Neural crest cell (in vitro differentiated cells): Measurements from ENCODE around the gene TMEM8B. TPM values are rescaled to one million over a fixed set of nuclear protein-coding genes. Genes with fewer than 3 reads are reported as not detected.

Source experiments
- DNase-seq: peaks from one replicate; pipeline ENCODE4 v3.0.0; 2021; ENCODE audit warnings: low read depth, mixed read lengths, low spot score
- H3K27ac Mint-ChIP-seq: one replicate; pipeline ENCODE4 v1.8.0; 2021; ENCODE audit warnings: mild to moderate bottlenecking, mixed read lengths; ENCODE audit not compliant: unreplicated experiment
- H3K27me3 Mint-ChIP-seq: 2 replicates; pipeline ENCODE4 v1.8.0; 2021; ENCODE audit warnings: low read depth, mild to moderate bottlenecking, mixed read lengths
- H3K36me3 Mint-ChIP-seq: 2 replicates; pipeline ENCODE4 v1.8.0; 2021; ENCODE audit warnings: low read depth, mild to moderate bottlenecking, mixed read lengths
- H3K4me1 Mint-ChIP-seq: 2 replicates; pipeline ENCODE4 v1.8.0; 2021; ENCODE audit warnings: mixed read lengths
- H3K4me3 Mint-ChIP-seq: one replicate; pipeline ENCODE4 v1.8.0; 2021; ENCODE audit warnings: mild to moderate bottlenecking, mixed read lengths
- H3K9me3 Mint-ChIP-seq: 2 replicates; pipeline ENCODE4 v1.8.0; 2021; ENCODE audit warnings: mixed read lengths
- CTCF ChIP-seq: fragments of 200-600 bp; sonication (generic); conservative IDR thresholded peaks from 2 replicates; pipeline ENCODE4 v1.5.0; 2021; ENCODE audit warnings: antibody characterized with exemption, mild to moderate bottlenecking
- total RNA-seq: library from RNA; stranded (reverse); gene quantifications from 2 replicates; pipeline ENCODE4 v1.2.1, GENCODE V29; 2021

The TMEM8B gene
- total RNA-seq, 1 donor from 2014 or later, result 23.9 TPM

- peak; percentile 70 for DNase-seq
- Mint-ChIP-seq H3K27me3 (no peaks in the 10 kb centered on the region), H3K27ac (peak overlapping the region; percentile 53), H3K36me3 (no peaks in the 10 kb centered on the region), H3K9me3 (no peaks in the 10 kb centered on the region), H3K4me3 (peak overlapping the region; percentile 90), H3K4me1 (peaks cover 27% of the 10 kb centered on the region)
- TF ChIP-seq CTCF, result peak; percentile 91
These were observed 38.4 kb upstream of the TMEM8B start for GRCh38 chr9:35790385-35791296.

DNA sequence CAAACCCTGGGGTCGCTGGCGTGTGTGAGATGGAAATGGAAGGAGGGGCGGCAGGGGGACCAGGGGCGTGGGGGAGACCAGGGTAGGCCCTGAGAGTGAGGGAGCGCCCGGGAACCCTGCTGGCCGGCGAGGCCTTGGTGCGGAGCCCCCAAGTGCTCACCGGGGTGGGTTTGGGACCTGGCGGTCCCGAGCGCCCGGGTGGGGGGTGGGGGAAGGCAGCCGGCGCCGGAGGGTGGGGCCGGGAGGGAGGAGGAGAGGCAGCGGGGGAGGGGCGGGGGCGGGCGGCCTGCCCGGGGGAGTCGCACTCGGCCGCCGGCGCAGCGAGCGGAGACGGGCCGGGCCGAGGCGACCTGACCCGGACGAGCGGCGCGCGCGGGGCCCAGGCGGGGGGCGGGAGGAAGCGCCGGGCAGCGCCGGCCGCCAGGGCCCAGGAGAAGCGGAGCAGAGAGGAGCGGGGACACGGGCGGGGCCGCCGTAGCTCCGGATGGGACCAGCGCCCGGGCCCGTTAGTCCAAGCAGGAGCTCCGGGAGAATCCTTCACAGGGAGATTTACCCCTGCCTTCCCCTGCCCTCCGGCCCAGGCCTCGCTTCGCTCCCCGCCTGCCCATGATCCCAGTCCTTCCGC, 37.6 kb upstream of the TMEM8B start, which contains the start of gene NPR2:
Gene NPR2 (plus strand): TSS at position 295 of the 625 bp plus-strand sequence. CDS start 818 bp downstream, outside the sequence.
- H3K27ac Mint-ChIP-seq, result peak within 1 kb of the TSS; percentile 53
- H3K4me1 Mint-ChIP-seq, result peaks cover 27% of the 10 kb centered on the region
- H3K36me3 Mint-ChIP-seq, result no peaks in the 10 kb centered on the region
- TF ChIP-seq CTCF, result no peak
- H3K9me3 Mint-ChIP-seq, result no peaks in the 10 kb centered on the region
- peak; percentile 23 for DNase-seq
- H3K4me3 Mint-ChIP-seq, result peak within 1 kb of the TSS; percentile 90
- H3K27me3 Mint-ChIP-seq, result no peaks in the 10 kb centered on the region

DNA sequence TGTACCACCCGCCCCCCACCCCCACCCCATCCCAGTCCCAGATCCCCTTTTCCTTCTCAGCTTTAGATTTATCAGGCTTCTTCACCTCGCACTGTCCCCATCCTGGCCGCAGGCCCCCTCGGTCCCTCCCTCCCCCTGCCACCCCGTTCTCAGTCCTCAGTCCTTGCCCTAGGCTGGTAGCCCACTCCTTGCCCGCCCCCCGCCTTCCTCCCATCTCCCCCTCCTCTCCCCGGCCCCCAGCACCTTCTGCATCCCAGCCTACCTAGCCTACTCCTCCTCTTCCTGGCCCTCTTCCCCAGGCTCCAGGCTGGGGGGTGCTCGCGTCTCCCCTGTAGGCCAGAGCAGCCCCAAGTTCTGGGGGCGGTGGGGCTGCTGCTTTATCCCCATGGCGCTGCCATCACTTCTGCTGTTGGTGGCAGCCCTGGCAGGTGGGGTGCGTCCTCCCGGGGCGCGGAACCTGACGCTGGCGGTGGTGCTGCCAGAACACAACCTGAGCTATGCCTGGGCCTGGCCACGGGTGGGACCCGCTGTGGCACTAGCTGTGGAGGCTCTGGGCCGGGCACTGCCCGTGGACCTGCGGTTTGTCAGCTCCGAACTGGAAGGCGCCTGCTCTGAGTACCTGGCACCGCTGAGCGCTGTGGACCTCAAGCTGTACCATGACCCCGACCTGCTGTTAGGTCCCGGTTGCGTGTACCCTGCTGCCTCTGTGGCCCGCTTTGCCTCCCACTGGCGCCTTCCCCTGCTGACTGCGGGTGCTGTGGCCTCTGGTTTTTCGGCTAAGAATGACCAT, 36.8 kb upstream of the TMEM8B start:
- Mint-ChIP-seq H3K4me3 (peak overlapping the region; percentile 25), H3K36me3 (no peaks in the 10 kb centered on the region), H3K27ac (no peak overlapping the region), H3K27me3 (no peaks in the 10 kb centered on the region), H3K9me3 (no peaks in the 10 kb centered on the region), H3K4me1 (peaks cover 31% of the 10 kb centered on the region)
- no peak for DNase-seq
- TF ChIP-seq CTCF, result no peak

GRCh38 chr9:35792826-35793225, 36.2 kb upstream of the TMEM8B start:
- H3K4me1 Mint-ChIP-seq, result peaks cover 31% of the 10 kb centered on the region
- no peak for TF ChIP-seq CTCF
- H3K27ac Mint-ChIP-seq, result no peak overlapping the region

DNA sequence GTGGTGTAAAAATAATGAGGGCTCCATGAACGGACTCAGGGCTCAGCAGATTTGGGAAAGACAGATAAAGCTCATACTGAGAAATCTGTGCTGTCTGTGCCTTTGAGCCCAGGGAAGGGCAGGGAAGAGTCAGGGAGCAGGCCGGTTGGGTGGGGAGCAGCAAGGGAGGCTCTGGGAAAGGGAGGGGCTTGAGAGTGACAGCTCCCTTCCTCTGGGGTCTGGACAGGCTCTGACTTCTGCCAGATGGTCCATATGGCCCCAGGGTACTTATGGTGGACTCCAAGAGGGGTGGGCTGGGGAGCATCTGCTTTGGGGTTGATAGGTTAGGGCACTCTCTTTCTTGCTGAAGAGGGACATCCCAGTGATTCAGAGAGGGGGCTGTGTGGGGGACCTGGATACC, 35.6 kb upstream of the TMEM8B start:
- H3K4me1 Mint-ChIP-seq, result peaks cover 31% of the 10 kb centered on the region
- H3K4me3 Mint-ChIP-seq, result peak overlapping the region; percentile 56
- TF ChIP-seq CTCF, result no peak
- peak overlapping the region; percentile 62 for H3K27ac Mint-ChIP-seq
- no peak for DNase-seq
- no peaks in the 10 kb centered on the region for H3K36me3 Mint-ChIP-seq
- no peaks in the 10 kb centered on the region for H3K27me3 Mint-ChIP-seq
- H3K9me3 Mint-ChIP-seq, result no peaks in the 10 kb centered on the region

More at GRCh38 chr9:35792826-35793225, 36.2 kb upstream of the TMEM8B start:
- Mint-ChIP-seq H3K4me3 (peak overlapping the region; percentile 56), H3K9me3 (no peaks in the 10 kb centered on the region), H3K27me3 (no peaks in the 10 kb centered on the region), H3K36me3 (no peaks in the 10 kb centered on the region)
- DNase-seq, result no peak
